Right lobe of liver (tissue), 4 donors: Measurements from ENCODE around the gene NSMCE3.

ENCODE experiments used
- CTCF ChIP-seq, 4 donors: fragments of 200-600 bp in 3 of 4; fragments of 450-650 bp in 1 of 4; IDR thresholded peaks; one replicate each; pipeline versions ENCODE4 v1.5.1 to v1.8.0; 2016 to 2022; ENCODE audit warnings: antibody characterized with exemption in 4 of 4, mild to moderate bottlenecking in 2 of 4
- POLR2A ChIP-seq: fragments of 450-650 bp; IDR thresholded peaks from one replicate; pipeline ENCODE4 v1.6.1; 2017; ENCODE audit warnings: antibody characterized with exemption, mild to moderate bottlenecking
- donor health status: DM: no; HTN: no; CAD: no.
- donor health status: DM: no; HTN: no; CAD: no.
- donor health status: DM: no; HTN: yes; CAD: no.

- TF ChIP-seq CTCF (IDR thresholded peaks at IDR 0.05) (no peak), POLR2A (no peak)
Observed at GRCh38 chr15:29223640-29224039, 46.0 kb downstream of the NSMCE3 start.
